HG03135 (cell line): ENCODE results near the gene JAZF1.

Source experiments
- ATAC-seq: cut with Tn5 transposase; IDR thresholded peaks from one replicate; pipeline ENCODE4 v1.9.1; 2021; ENCODE audit warnings: mild to moderate bottlenecking, moderate library complexity; ENCODE audit not compliant: unreplicated experiment

JAZF1 gene

DNA sequence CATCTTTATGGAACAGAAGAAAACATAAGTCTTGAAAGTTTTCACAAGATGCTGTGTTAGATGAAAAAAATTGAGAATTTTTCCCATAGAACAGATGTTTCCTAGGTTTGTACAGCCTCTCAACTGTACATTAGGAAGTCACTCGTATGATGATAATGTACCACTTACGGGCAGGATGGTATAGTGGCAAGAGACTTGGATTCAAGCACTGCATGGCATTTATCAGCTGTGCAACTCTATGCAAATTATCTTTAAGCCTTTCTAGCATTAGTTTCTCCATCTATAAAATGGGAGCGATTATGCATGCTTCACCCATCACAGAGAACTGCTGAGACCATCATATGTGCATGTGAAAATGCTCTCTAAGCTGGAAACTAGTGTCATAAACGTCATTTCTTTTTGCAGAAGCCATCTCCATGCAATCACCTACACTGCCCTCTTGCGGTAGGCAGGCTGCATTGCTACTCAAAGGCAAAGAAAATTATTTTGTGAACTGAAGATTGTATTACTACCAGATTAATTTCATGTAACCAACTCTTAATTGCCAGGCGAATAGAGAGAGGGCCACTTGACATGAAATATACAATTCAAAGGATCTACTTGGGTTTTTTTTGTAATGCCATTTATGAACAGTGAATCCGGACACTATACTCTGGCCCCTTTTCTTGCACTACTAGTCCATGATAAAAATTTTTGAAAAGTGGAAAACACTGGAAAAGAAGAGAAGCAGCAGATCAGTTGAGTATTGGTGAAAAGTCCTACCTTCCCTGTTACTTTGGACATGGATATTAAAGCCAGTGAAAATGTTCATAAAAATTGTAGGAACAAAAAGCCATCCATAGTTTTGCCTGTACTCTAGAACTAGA, 102.3 kb downstream of the JAZF1 start:
- no peak for ATAC-seq

DNA sequence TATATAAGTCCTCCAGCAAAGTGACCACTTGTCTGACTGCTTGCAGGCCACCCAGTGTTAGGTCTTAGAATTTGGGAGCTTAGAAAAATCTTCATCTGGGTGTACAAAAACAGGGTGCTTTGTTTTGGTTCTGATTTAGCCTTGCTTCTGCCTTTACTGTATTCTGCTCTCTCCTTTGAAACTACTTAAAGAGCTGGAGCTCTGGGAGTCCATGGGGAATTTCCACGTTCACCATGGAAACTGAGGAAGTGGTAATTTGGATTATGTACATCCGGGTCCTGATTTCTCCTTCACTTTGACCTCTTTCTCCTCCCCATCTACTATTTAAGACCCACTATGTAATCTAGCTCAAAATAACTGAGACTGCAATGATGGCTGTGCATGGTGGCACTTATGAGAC, 103.0 kb downstream of the JAZF1 start:
- no peak for ATAC-seq

DNA sequence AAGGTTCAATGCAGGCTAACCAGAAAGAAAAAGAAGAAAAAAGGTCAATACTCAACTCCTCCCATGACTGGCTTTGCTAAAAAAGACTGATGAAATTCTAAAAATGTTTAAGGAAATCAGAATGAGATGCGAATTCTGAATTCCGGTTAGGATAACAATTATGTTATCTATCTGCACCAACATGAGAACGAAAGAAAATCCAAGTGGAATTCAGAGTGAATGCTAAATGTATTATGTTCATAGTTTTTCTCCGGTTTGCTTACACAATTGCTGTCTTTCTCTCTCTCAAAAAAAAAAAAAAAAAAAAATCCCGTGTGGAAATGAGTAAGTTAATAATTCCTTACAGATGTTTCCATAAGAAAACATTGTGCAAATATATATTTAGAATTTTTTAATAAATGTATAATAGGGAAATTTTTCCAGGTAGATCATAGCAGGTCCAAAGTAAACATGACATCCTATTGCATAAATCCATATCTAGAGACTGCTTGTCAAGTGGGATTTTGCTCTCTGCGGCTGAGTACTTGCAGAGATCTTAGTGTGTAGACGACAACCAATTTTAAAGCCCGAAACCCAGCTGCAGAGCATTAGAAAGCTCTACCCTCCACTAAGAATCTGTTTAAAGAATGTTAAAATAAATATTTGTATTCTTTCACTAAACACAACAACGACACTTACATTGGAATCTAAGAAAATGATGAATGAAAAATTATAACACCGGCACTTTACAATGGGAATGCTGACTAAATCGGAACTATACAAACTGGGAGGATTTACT, 104.0 kb downstream of the JAZF1 start:
- no peak for ATAC-seq

DNA sequence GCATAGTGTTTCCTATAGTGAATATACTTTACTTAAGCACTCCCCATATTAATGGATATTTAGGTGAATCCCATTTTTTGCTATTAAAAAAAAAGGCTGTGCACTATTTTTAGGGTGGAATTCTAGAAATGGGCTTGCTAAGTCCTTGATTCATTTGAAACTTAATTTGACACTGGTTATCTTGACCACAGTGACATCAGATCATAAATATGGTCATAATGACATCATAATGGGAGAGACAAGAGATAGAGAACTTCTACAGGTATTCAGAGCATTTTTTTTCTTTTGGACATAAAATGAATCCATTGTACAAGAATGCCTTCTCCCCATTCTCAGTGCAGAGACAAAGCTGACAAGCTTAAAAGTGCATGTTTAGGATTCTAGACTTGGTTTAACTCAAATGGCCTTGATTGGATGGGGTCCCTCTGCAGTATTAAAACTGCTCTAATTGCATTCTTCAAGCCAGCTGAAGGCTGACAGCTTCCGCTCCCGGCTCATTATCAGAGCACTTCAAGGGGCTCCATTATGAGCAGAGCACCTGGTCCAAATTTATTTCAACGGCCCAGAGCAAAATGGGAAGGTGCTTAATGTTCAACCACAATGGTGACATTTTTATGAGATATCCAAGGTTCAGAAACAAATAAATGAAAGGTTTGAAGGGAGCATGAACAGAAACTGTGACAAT, 104.8 kb downstream of the JAZF1 start:
- ATAC-seq = no peak

DNA sequence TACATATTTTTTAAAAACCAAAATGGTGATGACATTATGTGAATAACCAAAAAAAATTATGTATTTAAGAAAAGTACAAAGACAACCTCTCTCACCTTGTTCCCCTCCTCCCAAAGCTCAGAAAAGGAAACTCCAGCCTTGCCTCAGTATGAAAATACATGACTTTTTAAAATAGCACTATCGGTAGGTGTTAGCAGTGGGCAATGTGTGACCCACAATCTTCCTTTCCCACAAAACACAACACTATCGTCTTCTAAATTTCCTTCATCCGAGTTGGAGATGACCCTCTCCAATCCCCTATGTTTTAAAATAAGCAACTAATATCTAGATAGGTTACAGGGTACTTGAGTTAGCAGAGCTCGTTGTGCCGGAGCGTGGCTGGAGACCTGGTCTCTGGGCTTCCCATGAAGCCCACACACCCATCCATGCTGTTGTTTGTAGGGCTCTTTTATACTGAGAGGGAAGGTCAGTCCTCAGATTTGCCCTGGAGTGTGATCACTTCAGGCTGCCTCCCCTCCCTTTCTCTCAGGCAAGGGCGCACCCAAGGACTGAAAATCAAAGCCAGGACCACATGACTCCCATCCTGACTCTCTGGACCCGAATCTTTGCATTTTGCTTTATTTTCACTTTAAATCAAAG, 107.6 kb downstream of the JAZF1 start:
- no peak for ATAC-seq

DNA sequence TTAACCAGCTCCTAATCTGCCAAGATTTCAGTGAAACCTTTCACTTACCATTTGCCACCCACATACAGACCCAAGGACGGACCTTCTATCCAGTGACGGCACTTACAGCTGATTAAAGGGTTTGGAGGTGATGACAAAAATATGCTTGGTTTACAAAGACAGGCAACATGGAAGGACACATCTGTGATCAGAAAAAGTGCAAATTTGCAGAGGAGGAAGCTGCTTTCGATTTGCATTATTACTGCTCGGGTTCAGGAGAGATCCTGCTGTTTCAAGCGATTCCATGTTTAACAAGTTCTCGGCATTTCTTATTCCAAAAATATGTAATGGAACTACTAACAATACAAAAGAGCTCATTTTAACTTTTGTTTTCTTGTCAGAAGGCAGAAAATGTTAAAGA, 109.0 kb downstream of the JAZF1 start:
- no peak for ATAC-seq

DNA sequence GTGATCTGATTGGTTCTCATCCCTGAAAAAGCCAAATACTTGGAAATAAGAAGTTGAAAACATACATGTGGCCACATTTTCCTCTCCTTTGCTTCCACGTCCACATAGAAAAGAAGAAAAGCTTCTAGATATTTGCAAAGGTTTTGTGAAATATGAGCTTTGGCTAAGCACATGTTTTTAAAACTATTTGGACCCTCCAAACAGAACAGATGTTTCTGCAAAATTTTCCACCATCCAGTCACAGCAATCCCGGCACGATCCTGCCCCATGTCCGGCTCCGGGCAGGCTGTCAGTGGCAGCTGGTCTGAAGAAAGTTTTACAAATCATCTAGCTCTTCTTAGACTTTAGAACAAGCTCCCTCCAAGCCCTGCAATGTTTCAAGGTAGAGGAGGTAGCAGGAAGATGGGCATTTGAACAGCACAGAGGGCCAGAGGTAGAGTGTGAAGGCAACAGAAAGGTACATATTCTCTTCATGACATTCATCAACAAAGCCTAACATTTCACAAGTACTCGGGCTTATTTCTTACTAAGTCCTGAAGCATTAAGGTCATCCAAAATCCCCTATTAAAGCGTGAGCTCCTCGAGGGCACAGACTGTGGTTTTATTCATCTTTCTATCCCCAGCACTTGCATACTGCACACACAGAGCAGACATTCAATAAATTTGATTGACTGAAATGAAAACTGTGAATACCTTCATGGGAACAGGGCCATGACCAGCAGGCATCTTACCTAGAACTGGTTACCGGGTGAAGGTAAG, 110.1 kb downstream of the JAZF1 start:
- no peak for ATAC-seq

DNA sequence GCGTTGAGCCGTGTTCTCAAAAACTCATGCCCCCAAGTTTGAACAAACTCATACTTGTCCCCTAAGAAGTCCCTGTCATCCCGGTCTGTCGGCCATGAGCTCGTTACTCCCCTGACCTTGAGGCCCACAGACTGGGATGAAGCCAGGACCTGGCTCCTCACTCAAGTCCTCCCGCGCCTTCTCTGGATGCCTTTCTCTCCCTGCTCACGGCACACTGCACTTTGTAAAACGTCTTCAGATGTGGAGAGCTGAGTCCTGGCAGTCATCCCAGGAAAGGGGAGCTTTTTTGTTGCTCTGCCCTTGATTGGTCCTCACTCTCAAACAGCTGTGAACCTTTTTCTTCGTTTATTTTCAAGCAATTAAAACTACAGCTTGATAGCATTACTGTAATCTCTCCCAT, 110.8 kb downstream of the JAZF1 start:
- ATAC-seq = no peak

DNA sequence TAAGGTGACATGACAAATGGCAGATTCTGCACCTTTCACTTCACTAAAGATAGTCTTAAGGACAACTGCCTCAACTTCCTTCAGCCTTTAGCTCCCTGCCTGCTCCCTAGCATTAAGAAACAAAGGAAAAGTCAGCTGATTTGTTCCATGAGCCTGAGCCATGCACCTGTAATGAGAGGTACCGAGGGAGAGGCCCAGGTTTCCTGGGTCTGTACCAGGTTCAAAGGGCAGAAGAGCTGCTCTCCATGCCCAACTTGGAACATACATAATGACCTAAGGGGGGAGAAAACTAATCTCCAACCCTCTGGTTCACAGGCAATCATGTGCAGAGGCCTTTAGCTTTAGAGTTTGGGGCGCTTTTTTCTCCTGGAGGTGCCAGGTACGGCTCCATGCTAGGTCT, 111.2 kb downstream of the JAZF1 start:
- no peak for ATAC-seq

DNA sequence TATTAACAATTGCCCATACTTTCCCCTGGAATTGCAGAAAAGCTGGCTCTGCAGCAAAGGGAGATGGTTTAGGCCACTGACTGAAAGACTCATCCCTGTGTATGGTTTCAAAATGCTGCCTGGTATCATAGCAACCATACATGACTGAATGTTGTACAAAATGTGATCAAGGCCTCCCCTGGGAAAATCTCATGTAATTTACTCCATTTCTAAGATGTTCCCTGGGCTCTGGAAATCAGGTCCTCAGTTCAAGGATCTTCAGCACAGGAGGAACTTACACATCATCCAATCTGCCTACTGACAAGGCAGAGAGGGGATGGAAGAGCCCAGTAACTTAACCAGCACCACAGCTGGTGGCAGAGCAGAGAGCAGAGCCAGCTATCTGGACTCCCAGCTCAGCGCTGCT, 111.8 kb downstream of the JAZF1 start:
- ATAC-seq = no peak

DNA sequence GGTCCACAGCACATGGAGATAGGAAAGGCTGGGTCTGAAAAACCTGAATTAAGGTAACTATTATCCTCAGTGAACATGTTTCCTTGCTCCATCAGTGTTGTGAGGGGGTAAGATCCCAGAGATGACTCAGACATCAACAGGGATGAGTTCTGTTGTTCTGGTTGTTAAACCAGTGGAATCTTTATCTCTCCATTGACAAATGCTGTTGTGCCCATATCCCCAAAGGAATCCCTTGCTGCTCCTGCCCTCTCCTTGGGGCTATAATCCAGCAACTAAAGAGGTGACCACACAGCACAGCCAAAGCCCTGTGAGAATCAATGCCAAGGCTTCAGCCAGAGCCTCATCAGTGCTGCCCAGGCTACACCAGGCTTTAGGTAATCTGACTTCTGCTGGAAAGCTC, 113.4 kb downstream of the JAZF1 start:
- no peak for ATAC-seq

DNA sequence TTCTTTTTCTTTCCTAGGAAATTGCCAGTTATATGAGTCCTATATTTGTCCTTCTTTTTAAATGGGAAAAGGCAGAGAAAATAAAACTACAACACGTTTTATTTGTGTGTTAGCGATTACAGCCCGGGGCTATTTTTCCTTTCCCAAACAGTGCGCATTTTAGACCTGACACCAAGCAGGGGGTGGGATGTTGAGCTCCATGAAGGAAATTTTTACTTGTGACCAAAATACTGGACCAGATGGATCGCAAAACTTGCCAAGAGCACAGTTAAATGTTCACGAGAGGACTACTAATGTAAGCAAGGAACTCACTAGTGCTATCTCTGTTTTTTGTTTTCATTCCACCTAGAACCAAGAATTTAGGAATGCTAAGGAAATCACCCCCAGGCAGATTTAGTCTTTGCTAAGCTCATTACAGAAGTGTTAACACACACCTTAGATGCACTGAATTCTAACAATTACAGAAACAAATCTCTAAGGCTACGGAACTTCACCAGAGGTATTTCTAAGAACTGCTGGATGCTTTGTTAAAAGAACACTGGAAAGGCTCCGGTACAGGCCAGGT, 114.8 kb downstream of the JAZF1 start:
- no peak for ATAC-seq

DNA sequence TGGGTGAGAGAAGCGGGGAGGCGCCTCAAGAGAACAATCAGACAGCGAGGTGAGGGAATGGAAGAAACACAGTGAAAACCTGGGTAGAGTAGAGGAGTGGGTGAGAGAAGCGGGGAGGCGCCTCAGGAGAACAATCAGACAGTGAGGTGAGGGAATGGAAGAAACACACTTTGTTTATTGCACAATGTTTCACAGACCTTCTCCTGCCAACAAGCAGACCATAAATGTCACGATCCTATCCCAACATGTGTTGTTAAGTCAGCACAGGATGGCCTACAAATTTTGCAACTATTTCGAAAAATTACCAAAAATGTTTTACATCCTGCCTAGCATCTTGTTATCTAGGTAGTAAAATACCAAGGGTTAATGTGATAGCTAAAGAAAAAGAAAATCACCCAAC, 115.3 kb downstream of the JAZF1 start:
- no peak for ATAC-seq

DNA sequence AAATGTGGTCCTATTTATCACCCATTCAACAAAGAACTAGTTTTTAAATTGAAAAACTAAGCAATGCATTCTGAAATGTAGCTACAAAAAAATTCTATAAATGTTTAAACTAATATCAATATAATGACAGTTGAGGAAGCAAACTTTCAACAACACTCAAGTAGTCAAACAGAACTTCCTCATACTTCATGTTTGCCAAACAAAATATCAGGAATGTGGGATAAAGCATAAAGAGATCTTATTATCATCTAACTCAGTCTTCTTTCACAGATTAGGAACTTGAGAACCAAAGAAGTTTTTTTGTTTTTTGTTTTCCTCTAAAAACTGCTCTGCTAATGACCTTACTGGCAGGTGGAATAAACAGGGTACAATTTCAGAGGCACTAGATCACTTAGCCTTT, 116.2 kb downstream of the JAZF1 start:
- ATAC-seq = no peak

DNA sequence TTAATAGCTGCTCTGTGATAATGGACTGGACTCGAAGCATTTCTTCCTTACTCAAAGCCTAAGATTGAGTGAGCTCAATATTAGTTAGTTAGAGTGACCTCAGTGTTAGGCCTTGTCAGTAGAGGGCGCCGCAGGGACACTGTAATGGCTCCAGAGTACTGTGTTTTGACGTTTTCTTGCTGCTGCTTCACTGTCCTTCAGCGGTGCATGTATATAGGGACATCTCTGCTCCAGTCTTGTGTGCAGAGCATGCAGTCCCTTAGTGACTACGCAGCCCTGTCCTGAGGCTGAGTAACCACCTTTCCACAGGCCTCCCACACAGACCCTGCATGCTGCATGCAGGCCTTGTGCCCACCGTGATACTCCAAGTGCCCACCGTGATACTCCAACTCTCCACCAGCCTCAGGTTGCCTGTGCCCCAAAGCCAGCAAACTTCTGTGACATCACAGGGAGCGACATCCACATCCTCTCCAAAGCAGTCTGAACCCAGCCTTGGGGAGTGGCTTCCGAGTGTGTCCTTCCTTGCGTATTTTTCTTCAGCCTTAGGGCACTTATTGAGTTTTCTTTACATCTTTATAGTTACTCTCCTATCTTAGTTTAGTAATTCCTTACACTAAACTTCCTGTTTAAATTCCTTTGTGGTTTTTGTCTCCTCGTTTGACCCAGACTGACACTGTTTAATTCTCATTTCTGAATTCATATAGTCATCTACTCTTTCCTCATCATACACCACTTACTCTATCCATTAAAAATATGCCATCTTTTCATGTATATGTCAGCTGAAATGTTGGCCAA, 118.2 kb downstream of the JAZF1 start:
- no peak for ATAC-seq

DNA sequence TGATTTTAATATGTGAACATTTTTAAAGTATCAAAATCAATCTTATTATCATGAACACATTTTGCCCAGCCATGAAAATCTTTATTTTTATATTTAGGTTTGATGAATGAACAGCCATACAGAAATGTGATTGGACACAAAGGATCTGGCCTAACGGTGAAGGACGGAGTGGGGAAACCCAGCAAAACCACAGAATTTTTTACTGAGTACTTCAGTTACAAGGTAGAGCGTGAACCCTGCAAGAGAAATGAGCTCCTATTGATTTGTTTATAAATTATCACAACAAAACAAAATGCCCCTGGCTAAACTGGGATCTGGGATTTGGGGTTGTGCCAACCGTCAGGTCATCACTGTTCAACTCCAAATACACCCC, 118.8 kb downstream of the JAZF1 start:
- no peak for ATAC-seq

DNA sequence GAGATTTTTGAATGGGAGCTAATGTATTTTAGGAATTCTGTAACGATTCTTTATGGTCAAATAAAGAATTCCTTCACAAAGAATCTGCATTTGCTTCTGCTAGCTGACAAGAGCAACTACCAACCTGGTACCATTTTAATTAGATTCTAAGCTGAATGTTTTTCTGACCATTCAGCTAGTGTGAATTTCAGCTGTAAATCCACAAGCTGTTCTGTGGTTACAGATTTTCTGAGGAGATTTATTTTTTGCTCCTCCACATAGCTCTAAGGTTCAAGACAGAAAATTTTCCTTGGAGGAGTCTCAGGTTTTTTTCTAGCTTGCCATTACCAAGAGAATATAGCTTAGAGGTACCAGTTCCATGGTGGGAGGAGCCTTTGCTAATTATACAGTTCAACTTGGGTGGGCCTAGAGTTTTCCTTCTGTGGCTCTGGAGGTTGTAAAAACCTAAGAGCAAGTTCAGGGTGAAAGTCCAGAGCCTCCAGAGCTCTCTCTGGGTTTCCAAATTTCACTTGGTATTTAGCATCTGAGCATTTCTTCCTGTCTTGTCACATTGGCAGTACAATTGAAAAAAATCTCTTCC, 120.1 kb downstream of the JAZF1 start:
- ATAC-seq = no peak

DNA sequence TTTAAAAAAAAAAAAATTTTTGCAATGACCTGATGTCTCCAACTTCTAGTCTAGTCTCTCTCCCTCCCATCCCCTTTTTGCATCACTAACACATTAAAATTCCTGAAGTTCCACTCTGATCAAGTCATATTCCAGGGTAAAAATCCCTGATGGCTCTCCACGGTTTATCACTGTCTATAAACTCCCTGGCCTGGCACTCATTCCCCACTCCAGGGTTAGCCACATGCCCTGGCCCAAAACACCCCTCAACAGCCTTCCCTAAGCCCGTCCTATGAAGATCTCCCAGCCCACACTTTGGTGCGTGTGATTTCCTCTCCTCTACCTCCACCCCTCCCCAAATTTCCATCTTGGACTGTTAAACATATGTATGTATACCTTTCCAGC, 125.4 kb downstream of the JAZF1 start:
- no peak for ATAC-seq

DNA sequence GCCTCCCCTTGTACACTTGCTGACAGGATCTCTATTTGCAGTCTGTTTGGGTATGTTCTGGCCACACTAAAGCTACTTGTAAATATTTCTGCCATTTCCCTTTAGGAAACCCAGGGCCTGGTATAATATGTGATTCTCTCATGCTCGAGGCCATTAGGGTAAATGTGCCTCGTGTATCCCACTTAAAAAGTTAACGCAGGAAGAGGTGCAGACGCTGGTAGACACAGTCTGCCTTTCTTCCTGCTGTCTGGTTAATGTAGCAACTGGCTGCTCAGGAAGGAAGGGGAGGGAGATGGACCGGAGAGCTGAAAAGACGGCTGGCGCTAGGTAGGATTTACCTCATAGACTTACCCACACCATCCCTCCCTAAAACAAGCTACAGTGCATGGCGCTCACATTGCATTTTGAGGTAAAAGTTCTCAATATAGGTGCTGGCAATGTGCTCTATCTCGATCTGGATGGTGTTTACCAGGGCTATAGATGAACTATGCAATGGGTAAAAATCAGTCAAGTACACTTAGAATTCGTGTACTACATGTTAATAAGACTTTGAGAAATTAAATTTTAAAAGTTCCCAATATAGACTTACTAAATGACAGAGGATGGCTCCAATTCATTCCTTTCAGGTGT, 125.9 kb downstream of the JAZF1 start:
- no peak for ATAC-seq
